Measurements from ENCODE around the gene FBXO5.

FBXO5 gene

GRCh38 chr6:153027480-153027879 is 44.6 kb upstream of the FBXO5 start:
- Histone ChIP-seq H3K4me3 (replicated peaks; ENCODE audit: low read depth, low read length) (no peak overlapping the region), H3K36me3 (ENCODE audit: control insufficient read depth, insufficient read depth, low read length) (no peaks in the 10 kb centered on the region), H3K27me3 (replicated peaks; ENCODE audit: control insufficient read depth, insufficient read depth, low read length) (no peaks in the 10 kb centered on the region)
- no peak for DNase-seq (ENCODE audit: extremely low read depth, insufficient read length)
- TF ChIP-seq, protein P1, sequence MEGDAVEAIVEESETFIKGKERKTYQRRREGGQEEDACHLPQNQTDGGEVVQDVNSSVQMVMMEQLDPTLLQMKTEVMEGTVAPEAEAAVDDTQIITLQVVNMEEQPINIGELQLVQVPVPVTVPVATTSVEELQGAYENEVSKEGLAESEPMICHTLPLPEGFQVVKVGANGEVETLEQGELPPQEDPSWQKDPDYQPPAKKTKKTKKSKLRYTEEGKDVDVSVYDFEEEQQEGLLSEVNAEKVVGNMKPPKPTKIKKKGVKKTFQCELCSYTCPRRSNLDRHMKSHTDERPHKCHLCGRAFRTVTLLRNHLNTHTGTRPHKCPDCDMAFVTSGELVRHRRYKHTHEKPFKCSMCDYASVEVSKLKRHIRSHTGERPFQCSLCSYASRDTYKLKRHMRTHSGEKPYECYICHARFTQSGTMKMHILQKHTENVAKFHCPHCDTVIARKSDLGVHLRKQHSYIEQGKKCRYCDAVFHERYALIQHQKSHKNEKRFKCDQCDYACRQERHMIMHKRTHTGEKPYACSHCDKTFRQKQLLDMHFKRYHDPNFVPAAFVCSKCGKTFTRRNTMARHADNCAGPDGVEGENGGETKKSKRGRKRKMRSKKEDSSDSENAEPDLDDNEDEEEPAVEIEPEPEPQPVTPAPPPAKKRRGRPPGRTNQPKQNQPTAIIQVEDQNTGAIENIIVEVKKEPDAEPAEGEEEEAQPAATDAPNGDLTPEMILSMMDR (IDR thresholded peaks at IDR 0.05; ENCODE audit: insufficient read depth, low read length, poor library complexity, severe bottlenecking), result no peak

DNA sequence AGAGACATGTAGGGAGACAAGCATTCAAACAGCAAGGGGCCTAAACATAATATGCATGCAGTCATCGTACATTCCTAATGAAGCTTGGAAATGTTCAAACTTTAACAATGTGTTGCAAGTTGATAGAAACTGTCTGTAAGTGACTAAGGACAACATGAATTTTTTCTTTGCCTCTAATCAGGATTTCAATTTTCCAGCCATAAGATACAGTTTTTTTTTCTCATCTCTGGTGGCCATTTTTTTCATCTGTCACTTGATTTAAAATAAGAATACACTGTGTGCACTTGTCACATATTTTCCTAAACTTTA is 41.8 kb upstream of the FBXO5 start:
- no peaks in the 10 kb centered on the region for H3K36me3 ChIP-seq (ENCODE audit: control insufficient read depth, insufficient read depth, low read length)
- no peaks in the 10 kb centered on the region for H3K27me3 ChIP-seq (replicated peaks; ENCODE audit: control insufficient read depth, insufficient read depth, low read length)
- H3K4me3 ChIP-seq (replicated peaks; ENCODE audit: low read depth, low read length), result no peak overlapping the region
- DNase-seq (ENCODE audit: extremely low read depth, insufficient read length), result no peak
- TF ChIP-seq, protein P1 (IDR thresholded peaks at IDR 0.05; ENCODE audit: insufficient read depth, low read length, poor library complexity, severe bottlenecking), result no peak

DNA sequence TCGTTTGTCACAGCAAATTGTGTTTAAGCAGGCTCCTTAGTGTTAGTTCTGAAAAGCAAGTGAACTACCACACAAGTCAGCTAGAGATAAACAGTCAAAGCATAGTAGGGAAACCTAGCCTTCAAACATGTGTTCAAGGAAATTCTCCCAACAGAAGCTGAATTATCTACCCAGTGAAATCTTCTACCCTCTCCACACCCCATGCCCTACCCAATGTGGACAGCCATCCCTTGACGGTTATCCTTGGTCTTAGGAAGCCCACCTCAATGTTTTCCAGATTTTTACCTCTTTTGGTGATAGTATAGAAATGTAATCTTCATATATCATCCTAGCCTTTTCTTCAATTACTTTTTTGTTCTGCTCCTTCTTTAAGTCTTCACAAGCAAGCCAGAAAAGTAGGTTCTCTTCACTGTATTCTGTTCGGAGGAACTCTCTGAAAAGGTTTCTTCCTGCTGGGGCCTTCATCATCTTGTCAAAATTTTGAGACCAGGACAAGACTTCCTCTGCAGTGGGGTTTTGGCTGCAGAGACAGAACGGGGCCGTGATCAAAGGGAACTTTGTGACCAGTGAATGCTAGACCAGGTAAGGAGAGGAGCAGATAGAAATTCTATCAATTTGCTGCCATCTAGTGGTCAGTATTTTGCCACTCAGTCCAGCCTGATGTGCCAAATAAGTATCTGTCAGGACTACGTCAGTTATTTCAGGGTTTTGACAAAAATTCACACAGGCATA is 41.3 kb upstream of the FBXO5 start:
- H3K36me3 ChIP-seq (ENCODE audit: control insufficient read depth, insufficient read depth, low read length), result no peaks in the 10 kb centered on the region
- no peak overlapping the region for H3K4me3 ChIP-seq (replicated peaks; ENCODE audit: low read depth, low read length)
- TF ChIP-seq, protein P1 (IDR thresholded peaks at IDR 0.05; ENCODE audit: insufficient read depth, low read length, poor library complexity, severe bottlenecking), result peak; percentile 72
- peak; percentile 21 for DNase-seq (ENCODE audit: extremely low read depth, insufficient read length)
- no peaks in the 10 kb centered on the region for H3K27me3 ChIP-seq (replicated peaks; ENCODE audit: control insufficient read depth, insufficient read depth, low read length)

- Histone ChIP-seq H3K36me3 (ENCODE audit: control insufficient read depth, insufficient read depth, low read length) (no peaks in the 10 kb centered on the region), H3K4me3 (replicated peaks; ENCODE audit: low read depth, low read length) (no peak overlapping the region), H3K27me3 (replicated peaks; ENCODE audit: control insufficient read depth, insufficient read depth, low read length) (no peaks in the 10 kb centered on the region)
- no peak for DNase-seq (ENCODE audit: extremely low read depth, insufficient read length)
- TF ChIP-seq, protein P1 (IDR thresholded peaks at IDR 0.05; ENCODE audit: insufficient read depth, low read length, poor library complexity, severe bottlenecking), result no peak
Observed at GRCh38 chr6:153018355-153018754, 35.5 kb upstream of the FBXO5 start.

DNA sequence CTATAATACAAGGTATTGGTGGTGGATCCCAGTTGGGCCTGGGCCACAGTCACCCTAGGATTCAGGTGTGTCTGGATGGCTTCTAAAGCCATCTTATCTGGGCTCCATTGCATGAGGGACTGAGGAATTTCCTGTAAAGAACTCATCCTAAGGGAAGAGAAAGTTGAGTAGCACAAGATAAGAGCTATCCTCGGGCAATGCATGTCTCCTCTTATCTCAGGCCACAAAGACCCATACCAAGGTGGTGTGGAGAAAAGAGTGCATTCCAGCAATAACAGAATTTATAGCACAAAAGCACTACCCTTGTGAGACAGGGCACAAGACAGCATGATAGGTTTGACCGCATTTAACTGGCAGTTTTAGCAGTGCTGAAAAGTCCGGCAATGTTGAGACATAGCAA is 34.0 kb upstream of the FBXO5 start:
- no peaks in the 10 kb centered on the region for H3K27me3 ChIP-seq (replicated peaks; ENCODE audit: control insufficient read depth, insufficient read depth, low read length)
- no peak overlapping the region for H3K4me3 ChIP-seq (replicated peaks; ENCODE audit: low read depth, low read length)
- DNase-seq (ENCODE audit: extremely low read depth, insufficient read length), result no peak
- no peaks in the 10 kb centered on the region for H3K36me3 ChIP-seq (ENCODE audit: control insufficient read depth, insufficient read depth, low read length)
- TF ChIP-seq, protein P1 (IDR thresholded peaks at IDR 0.05; ENCODE audit: insufficient read depth, low read length, poor library complexity, severe bottlenecking), result no peak
